Panc1 (cell line): ENCODE results near the gene DUSP14.

Experiments used
- CTCF ChIP-seq: fragments of 450-650 bp; IDR thresholded peaks from 2 replicates; pipeline ENCODE4 v1.5.1; 2017; ENCODE audit warnings: mild to moderate bottlenecking
- POLR2AphosphoS5 ChIP-seq: IDR thresholded peaks from 2 replicates; pipeline ENCODE4 v1.6.1; 2012; ENCODE audit warnings: mild to moderate bottlenecking, low read depth, low read length, moderate library complexity

GRCh38 chr17:37523715-37524219 lies 34.1 kb downstream of the DUSP14 start:
- no peak for TF ChIP-seq CTCF
- TF ChIP-seq POLR2AphosphoS5: no peak
